Measurements from ENCODE around the gene RPL35. TPM values are rescaled to one million over a fixed set of nuclear protein-coding genes. Genes with fewer than 3 reads are reported as not detected.

The RPL35 gene
- polyA plus RNA-seq, 1 of the 3 experiments (the other 2 are of a cell fraction): 5,348 TPM

- TF ChIP-seq SIN3A (IDR thresholded peaks at IDR 0.05; ENCODE audit: borderline replicate concordance, low read depth, low read length): no peak
- no peak for TF ChIP-seq FOXM1 (IDR thresholded peaks at IDR 0.05; ENCODE audit: low read depth)
- TF ChIP-seq ZBTB33 (IDR thresholded peaks at IDR 0.05; ENCODE audit: borderline replicate concordance, low read depth): no peak
- TF ChIP-seq YY1 (IDR thresholded peaks at IDR 0.05; ENCODE audit: low read depth): no peak
- no peak for TF ChIP-seq USF2 (IDR thresholded peaks at IDR 0.05; ENCODE audit: borderline replicate concordance, low read depth, low read length)
- TF ChIP-seq GATA2 (CRISPR knock-in tag; IDR thresholded peaks at IDR 0.05): no peak
Observed at GRCh38 chr9:124812441-124812876, 49.3 kb downstream of the RPL35 start (continued).

GRCh38 chr9:124810663-124811355 is 50.9 kb downstream of the RPL35 start:
- POLR2A ChIA-PET: no interaction called here
- 69% methylated on average over 12 of the region's 12 CpGs for WGBS (ENCODE audit: low lambda C conversion rate)
- CTCF ChIA-PET: interaction anchor here (1.0 to 2.4 kb wide), 4 partner anchors 29 to 42 kb away, joined by 3 to 13 read pairs (median 7); partner anchors contain the start of genes OLFML2A and WDR38
- peak; percentile 27 for DNase-seq
- 0 out of 2 replicates have a peak overlapping the region, but pooled peaks have one; percentile 29 for H2AFZ ChIP-seq (ENCODE audit: low read depth)
- peaks cover 0 to 25% of the 10 kb centered on the region in 2 experiments; a peak in 3 of 4 replicates for H3K4me1 ChIP-seq (ENCODE audit: control insufficient read depth in 1 of 2, insufficient read depth in 2 of 2, low read depth in 1 of 2, low read length in 1 of 2)
- no peak overlapping the region for H3K4me3 ChIP-seq (ENCODE audit: low read depth in 2 of 2, low read length in 1 of 2)
- peak overlapping the region; percentile 53 to 72; a peak in 3 of 4 replicates for H3K27ac ChIP-seq (ENCODE audit: low read depth in 2 of 2, low read length in 1 of 2)
- H3K36me3 ChIP-seq (replicated peaks in 1 of 2; ENCODE audit: control insufficient read depth in 1 of 2, insufficient read depth in 2 of 2, low read length in 1 of 2): no peaks in the 10 kb centered on the region
- H3K4me2 ChIP-seq: peak overlapping the region; percentile 55; the same call in 1 of the 2 replicates
- H3K9me2 ChIP-seq: no peaks in the 10 kb centered on the region
- H3K9me3 ChIP-seq: no peaks in the 10 kb centered on the region
- no peaks in the 10 kb centered on the region for H3K79me2 ChIP-seq (ENCODE audit: insufficient read depth)
- peaks cover 24% of the 10 kb centered on the region for H3F3A ChIP-seq (replicated peaks; ENCODE audit: insufficient read depth)
- peak; percentile 21; the same call in 1 of the 2 replicates for TF ChIP-seq TCF12 (IDR thresholded peaks at IDR 0.05)
- peak; percentile 39; the same call in 1 of the 2 replicates for TF ChIP-seq FOSL2 (IDR thresholded peaks at IDR 0.05; ENCODE audit: borderline replicate concordance, low read depth)
- no peak for TF ChIP-seq FOXJ3 (CRISPR knock-in tag; IDR thresholded peaks at IDR 0.05)
- no peaks in the 10 kb centered on the region for H4K20me1 ChIP-seq (ENCODE audit: insufficient read depth)
- H3K27me3 ChIP-seq (ENCODE audit: insufficient read depth): no peaks in the 10 kb centered on the region
- peak overlapping the region; percentile 59; the same call in 1 of the 2 replicates for H3K9ac ChIP-seq

Measured in SK-N-SH (cell line).